CD14-positive monocyte (primary cell): ENCODE data around the gene ANTXR1. TPM values are rescaled to one million over a fixed set of nuclear protein-coding genes. Genes with fewer than 3 reads are reported as not detected.

Source experiments
- DNase-seq, 3 donors: peaks; one replicate each; pipeline ENCODE4 v3.0.0-alpha.2; 2011 to 2022
- H2AFZ ChIP-seq: 2 replicates; pipeline ENCODE4 v1.6.0; 2012; ENCODE audit warnings: mild to moderate bottlenecking, low read depth, low read length, inconsistent platforms; ENCODE audit not compliant: insufficient read depth, poor library complexity, severe bottlenecking
- H3K27ac ChIP-seq, 2 donors: 1 replicate in 1 of 2; 2 replicates in 1 of 2; pipeline ENCODE4 v1.5.1; 2012 to 2013; ENCODE audit warnings: low read length in 2 of 2, control low read depth in 1 of 2, inconsistent platforms in 1 of 2, low read depth in 1 of 2, mild to moderate bottlenecking in 1 of 2
- H3K27me3 ChIP-seq, 2 donors: one replicate each; pipeline versions ENCODE4 v1.6.0 to v1.6.1; 2011 to 2013; ENCODE audit warnings: low read length in 2 of 2; ENCODE audit not compliant: control insufficient read depth in 2 of 2, insufficient read depth in 2 of 2
- H3K36me3 ChIP-seq, 2 donors: replicated peaks in 1 of 2; 1 replicate in 1 of 2; 2 replicates in 1 of 2; pipeline versions ENCODE4 v1.5.1 to v1.6.1; 2012 to 2013; ENCODE audit warnings: low read length in 2 of 2, control low read depth in 1 of 2, inconsistent platforms in 1 of 2, mild to moderate bottlenecking in 1 of 2; ENCODE audit not compliant: insufficient read depth in 2 of 2, control insufficient read depth in 1 of 2
- H3K4me1 ChIP-seq, 2 donors: 1 replicate in 1 of 2; 2 replicates in 1 of 2; pipeline versions ENCODE4 v1.5.1 to v1.6.1; 2012 to 2013; ENCODE audit warnings: low read length in 2 of 2, control low read depth in 1 of 2, inconsistent platforms in 1 of 2, mild to moderate bottlenecking in 1 of 2, moderate library complexity in 1 of 2; ENCODE audit not compliant: insufficient read depth in 2 of 2, control insufficient read depth in 1 of 2
- H3K4me2 ChIP-seq: replicated peaks from 2 replicates; pipeline ENCODE3; 2012; ENCODE audit warnings: low read length, moderate library complexity, mild to moderate bottlenecking; ENCODE audit not compliant: poor library complexity, severe bottlenecking; ENCODE audit errors: extremely low read depth
- H3K4me3 ChIP-seq, 3 experiments: fragments of 200-600 bp in 1 of 3; sonication (generic) in 1 of 3; replicated peaks in 1 of 3; 1 replicate in 2 of 3; 2 replicates in 1 of 3; pipeline ENCODE4 v1.5.1; 2011 to 2013; ENCODE audit warnings: low read length in 3 of 3, mild to moderate bottlenecking in 3 of 3, control low read depth in 2 of 3, low read depth in 2 of 3, inconsistent platforms in 1 of 3, moderate library complexity in 1 of 3
- H3K79me2 ChIP-seq: 2 replicates; pipeline ENCODE4 v1.6.0; 2012; ENCODE audit warnings: mild to moderate bottlenecking, control low read depth, inconsistent platforms, low read length, moderate library complexity; ENCODE audit not compliant: insufficient read depth
- H3K9ac ChIP-seq: 2 replicates; pipeline ENCODE4 v1.6.0; 2017; ENCODE audit warnings: low read length, mild to moderate bottlenecking; ENCODE audit not compliant: insufficient read depth, poor library complexity, severe bottlenecking
- H3K9me3 ChIP-seq, 2 donors: replicated peaks in 1 of 2; 1 replicate in 1 of 2; 2 replicates in 1 of 2; pipeline versions ENCODE4 v1.5.1 to v1.6.1; 2012 to 2013; ENCODE audit warnings: low read length in 2 of 2, control low read depth in 1 of 2; ENCODE audit not compliant: control insufficient read depth in 1 of 2, insufficient read depth in 1 of 2
- H4K20me1 ChIP-seq: 2 replicates; pipeline ENCODE4 v1.6.0; 2012; ENCODE audit warnings: mild to moderate bottlenecking, low read length, control low read depth, moderate library complexity; ENCODE audit not compliant: insufficient read depth
- H3K27ac Mint-ChIP-seq, 7 donors: one replicate each; pipeline ENCODE4 v1.8.0; 2020; ENCODE audit warnings: mild to moderate bottlenecking in 7 of 7, mixed read lengths in 7 of 7, moderate library complexity in 6 of 7, inconsistent platforms in 2 of 7
- H3K27me3 Mint-ChIP-seq, 3 donors: one replicate each; pipeline ENCODE4 v1.8.0; 2021 to 2022; ENCODE audit warnings: low read depth in 3 of 3, mild to moderate bottlenecking in 3 of 3, mixed read lengths in 3 of 3, moderate library complexity in 3 of 3, inconsistent platforms in 1 of 3
- H3K36me3 Mint-ChIP-seq, 2 donors: one replicate each; pipeline ENCODE4 v1.8.0; 2020; ENCODE audit warnings: mixed read lengths in 2 of 2, inconsistent platforms in 1 of 2, mild to moderate bottlenecking in 1 of 2
- H3K4me1 Mint-ChIP-seq: one replicate; pipeline ENCODE4 v1.8.0; 2020; ENCODE audit warnings: mild to moderate bottlenecking, mixed read lengths
- H3K4me3 Mint-ChIP-seq, 2 donors: one replicate each; pipeline ENCODE4 v1.8.0; 2020; ENCODE audit warnings: mild to moderate bottlenecking in 2 of 2, mixed read lengths in 2 of 2, moderate library complexity in 1 of 2
- H3K9me3 Mint-ChIP-seq, 7 donors: one replicate each; pipeline ENCODE4 v1.8.0; 2020 to 2022; ENCODE audit warnings: mixed read lengths in 7 of 7, mild to moderate bottlenecking in 6 of 7, moderate library complexity in 6 of 7, inconsistent platforms in 2 of 7
- WGBS: methylation state at CpG from one replicate; pipeline ENCODE4 v1.1.5; 2013; ENCODE audit warnings: missing lambda C conversion rate; ENCODE audit not compliant: insufficient coverage; 5-methylcytosine and 5-hydroxymethylcytosine counted together
- intact Hi-C, 2 donors: fragments of 100-400 bp; cut with micrococcal nuclease; formaldehyde crosslinking; loops; one replicate each; pipeline versions ENCODE4 v1.15.0 to v1.15.1; 2023
- polyA plus RNA-seq, 3 donors: library from polyadenylated mRNA; depleted of rRNA in 1 of 3; unstranded in 2 of 3; stranded (reverse) in 1 of 3; fragments of 300-500 nt in 2 of 3; fragments of >200 nt in 1 of 3; fragmentation: Illumina TruSeq in 2 of 3; gene quantifications; 1 replicate in 2 of 3; 2 replicates in 1 of 3; pipeline ENCODE4 v1.2.3, GENCODE V29; 2012 to 2021
- TF ChIP-seq, protein P1 (sequence below): fragments of 200-600 bp; IDR thresholded peaks from one replicate; pipeline ENCODE4 v1.8.0; 2022; ENCODE audit warnings: antibody characterized with exemption, mild to moderate bottlenecking

ANTXR1 gene
- polyA plus RNA-seq, 3 donors: not detected

- H3K9me3 Mint-ChIP-seq: peaks cover 0 to 2% (median 0%) of the 10 kb centered on the region in 7 donors
- H3K27me3 Mint-ChIP-seq: peaks cover 3% of the 10 kb centered on the region in 3 donors
These were observed 211.0 kb downstream of the ANTXR1 start for GRCh38 chr2:69223759-69224511.

DNA sequence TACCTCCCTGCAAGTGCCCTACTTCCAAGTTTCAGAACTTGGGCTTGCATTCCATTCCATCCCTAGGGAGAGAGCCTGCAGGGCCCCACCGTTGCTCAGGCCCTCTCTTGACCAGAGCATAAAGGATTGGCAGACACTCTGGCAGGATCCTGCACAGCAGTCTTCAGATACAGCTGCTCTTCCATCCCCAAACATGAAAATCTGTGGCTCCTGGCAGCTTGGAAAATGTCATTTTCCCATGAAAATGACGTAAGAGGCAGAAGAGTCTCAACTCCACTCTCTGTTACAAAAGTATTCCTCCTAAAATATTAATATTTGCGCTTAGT is 211.5 kb downstream of the ANTXR1 start:
- TF ChIP-seq, protein P1, sequence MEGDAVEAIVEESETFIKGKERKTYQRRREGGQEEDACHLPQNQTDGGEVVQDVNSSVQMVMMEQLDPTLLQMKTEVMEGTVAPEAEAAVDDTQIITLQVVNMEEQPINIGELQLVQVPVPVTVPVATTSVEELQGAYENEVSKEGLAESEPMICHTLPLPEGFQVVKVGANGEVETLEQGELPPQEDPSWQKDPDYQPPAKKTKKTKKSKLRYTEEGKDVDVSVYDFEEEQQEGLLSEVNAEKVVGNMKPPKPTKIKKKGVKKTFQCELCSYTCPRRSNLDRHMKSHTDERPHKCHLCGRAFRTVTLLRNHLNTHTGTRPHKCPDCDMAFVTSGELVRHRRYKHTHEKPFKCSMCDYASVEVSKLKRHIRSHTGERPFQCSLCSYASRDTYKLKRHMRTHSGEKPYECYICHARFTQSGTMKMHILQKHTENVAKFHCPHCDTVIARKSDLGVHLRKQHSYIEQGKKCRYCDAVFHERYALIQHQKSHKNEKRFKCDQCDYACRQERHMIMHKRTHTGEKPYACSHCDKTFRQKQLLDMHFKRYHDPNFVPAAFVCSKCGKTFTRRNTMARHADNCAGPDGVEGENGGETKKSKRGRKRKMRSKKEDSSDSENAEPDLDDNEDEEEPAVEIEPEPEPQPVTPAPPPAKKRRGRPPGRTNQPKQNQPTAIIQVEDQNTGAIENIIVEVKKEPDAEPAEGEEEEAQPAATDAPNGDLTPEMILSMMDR: no peak
- Histone ChIP-seq H3K36me3 (no peaks in the 10 kb centered on the region), H2AFZ (no peak overlapping the region), H3K27me3 (no peaks in the 10 kb centered on the region), H3K4me3 (no peak overlapping the region), H3K79me2 (no peaks in the 10 kb centered on the region), H3K9me3 (no peaks in the 10 kb centered on the region), H3K4me2 (no peak overlapping the region), H3K27ac (no peak overlapping the region), H3K9ac (no peak overlapping the region), H3K4me1 (no peaks in the 10 kb centered on the region), H4K20me1 (no peaks in the 10 kb centered on the region)
- no peak for DNase-seq
- intact Hi-C loops: no loop called here
- Mint-ChIP-seq H3K4me3 (no peak overlapping the region), H3K27ac (no peak overlapping the region), H3K27me3 (peaks cover 2 to 3% (median 3%) of the 10 kb centered on the region in 3 donors), H3K9me3 (peaks cover 0 to 2% (median 0%) of the 10 kb centered on the region in 7 donors), H3K4me1 (no peaks in the 10 kb centered on the region), H3K36me3 (no peaks in the 10 kb centered on the region)
- 86% methylated on average over 1 of the region's 3 CpGs for WGBS

More at GRCh38 chr2:69223759-69224511, 211.0 kb downstream of the ANTXR1 start:
- H3K4me1 ChIP-seq: no peaks in the 10 kb centered on the region
- no peak overlapping the region for H3K4me3 ChIP-seq
- Mint-ChIP-seq H3K27ac (no peak overlapping the region), H3K36me3 (no peaks in the 10 kb centered on the region), H3K4me3 (no peak overlapping the region), H3K4me1 (no peaks in the 10 kb centered on the region)
- no CpG with 5 or more reads among the region's 6 CpGs for WGBS
- H3K27ac ChIP-seq: no peak overlapping the region
- no peak for DNase-seq
- H3K27me3 ChIP-seq: no peaks in the 10 kb centered on the region
- no peaks in the 10 kb centered on the region for H3K79me2 ChIP-seq
- H3K9me3 ChIP-seq: no peaks in the 10 kb centered on the region
- no peak overlapping the region for H2AFZ ChIP-seq
- H3K9ac ChIP-seq: no peak overlapping the region
- intact Hi-C loops: no loop called here
- H4K20me1 ChIP-seq: no peaks in the 10 kb centered on the region
- H3K36me3 ChIP-seq: no peaks in the 10 kb centered on the region
- no peak overlapping the region for H3K4me2 ChIP-seq
- TF ChIP-seq, protein P1: no peak
